ENCODE measurements around the gene PCAT7.
"Not testable (repeated sequence)": the region's sequence is repeated elsewhere in the genome, so short reads cannot be mapped to it uniquely, and the experiment has no call there.

The PCAT7 gene

DNA sequence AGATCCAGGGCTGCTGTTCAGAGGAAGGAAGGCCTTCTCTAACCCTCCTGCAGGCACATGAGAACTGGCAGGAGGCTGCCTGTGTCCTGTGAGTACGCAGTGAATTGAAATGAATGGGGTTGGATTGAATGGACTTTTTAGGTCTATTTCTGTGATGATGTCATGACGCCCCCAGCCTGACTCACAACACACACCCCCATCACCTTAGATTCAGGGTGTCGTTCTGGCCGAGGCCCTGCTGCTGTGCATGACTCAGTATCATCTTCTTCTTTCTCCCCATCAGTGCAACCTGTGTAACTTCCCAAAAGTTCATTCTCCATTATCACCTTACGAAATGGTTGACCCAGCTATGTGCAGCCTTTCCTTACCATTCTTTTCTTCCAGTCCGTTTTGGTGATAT, 5.4 kb downstream of the PCAT7 start:
- no peak for DNase-seq (ENCODE audit: low read depth in 2 of 2, low spot score in 1 of 2)

DNA sequence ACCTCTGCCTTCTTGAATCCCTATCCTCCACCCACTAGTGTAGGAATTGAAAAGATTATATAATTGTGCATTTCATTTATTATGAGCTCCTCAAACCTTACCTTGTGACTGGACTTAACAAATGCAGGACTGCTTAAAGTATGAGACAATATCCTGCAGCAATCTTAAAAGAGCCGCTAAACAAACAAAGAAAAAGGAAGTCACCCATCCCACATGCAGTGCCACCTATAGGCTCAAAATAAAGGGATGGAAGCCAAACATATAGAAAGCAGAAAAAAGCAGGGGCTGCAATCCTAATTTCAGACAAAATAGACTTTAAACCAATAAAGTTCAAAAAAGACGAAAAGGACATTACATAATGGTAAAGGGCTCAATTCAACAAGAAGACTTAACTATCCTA, 8.7 kb downstream of the PCAT7 start:
- DNase-seq (ENCODE audit: low read depth in 2 of 2, low spot score in 1 of 2) = no peak

DNA sequence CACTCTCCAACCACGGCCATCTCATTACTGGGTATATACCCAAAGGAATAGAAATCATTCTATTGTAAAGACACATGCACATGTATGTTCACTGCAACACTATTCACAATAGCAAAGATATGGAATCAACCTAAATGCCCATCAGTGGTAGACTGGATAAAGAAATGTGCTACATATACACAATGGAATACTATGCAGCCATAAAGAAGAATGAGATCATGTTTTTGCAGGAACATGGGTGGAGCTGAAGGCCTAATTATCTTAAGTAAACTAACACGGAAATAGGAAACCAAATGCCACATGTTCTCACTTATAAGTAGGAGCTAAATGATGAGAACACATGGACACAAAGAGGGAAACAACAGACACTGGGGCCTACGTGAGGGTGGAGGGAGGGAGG, 9.4 kb downstream of the PCAT7 start:
- DNase-seq (ENCODE audit: low read depth in 2 of 2, low spot score in 1 of 2) = not testable (repeated sequence)

DNA sequence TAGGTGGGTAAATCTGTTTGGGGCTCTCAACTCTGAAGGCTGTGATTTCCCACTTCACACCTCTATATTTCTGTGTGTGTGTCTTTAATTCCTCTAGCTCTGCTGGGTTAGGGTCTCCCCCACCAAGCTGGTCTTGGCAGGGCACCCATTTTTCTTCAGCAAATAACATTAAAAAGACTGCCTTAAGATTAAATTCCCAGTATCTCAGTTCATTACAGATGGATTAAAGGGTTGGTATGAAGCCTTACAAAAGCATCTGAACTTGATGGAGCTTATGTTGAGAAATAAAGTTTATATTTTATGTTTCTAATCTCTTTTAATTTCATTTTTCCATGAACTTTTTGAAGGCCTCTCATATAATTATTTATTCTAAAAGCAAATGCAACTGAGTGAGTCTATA, 11.7 kb downstream of the PCAT7 start:
- DNase-seq (ENCODE audit: low read depth in 2 of 2, low spot score in 1 of 2) = no peak

DNA sequence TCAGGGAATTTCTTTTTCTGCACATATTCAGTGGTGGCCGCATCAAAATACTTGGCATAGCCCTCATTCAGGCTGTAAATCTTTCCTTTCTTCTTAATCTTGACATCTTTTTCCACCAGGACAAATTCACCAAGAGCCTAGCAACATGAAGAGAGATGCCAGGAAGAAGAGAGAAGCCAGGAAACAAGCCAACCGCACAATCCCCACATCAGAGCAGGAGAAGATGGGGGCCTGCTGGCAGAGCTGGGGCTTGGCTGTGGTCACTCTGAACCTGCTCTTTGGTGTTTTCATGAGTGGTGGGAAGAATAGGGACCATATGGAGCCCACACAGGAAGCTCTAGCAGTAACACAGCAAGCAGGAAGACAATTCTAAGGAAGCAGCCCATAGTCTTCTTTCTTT, 12.4 kb downstream of the PCAT7 start:
- DNase-seq (ENCODE audit: low read depth in 2 of 2, low spot score in 1 of 2) = no peak

DNA sequence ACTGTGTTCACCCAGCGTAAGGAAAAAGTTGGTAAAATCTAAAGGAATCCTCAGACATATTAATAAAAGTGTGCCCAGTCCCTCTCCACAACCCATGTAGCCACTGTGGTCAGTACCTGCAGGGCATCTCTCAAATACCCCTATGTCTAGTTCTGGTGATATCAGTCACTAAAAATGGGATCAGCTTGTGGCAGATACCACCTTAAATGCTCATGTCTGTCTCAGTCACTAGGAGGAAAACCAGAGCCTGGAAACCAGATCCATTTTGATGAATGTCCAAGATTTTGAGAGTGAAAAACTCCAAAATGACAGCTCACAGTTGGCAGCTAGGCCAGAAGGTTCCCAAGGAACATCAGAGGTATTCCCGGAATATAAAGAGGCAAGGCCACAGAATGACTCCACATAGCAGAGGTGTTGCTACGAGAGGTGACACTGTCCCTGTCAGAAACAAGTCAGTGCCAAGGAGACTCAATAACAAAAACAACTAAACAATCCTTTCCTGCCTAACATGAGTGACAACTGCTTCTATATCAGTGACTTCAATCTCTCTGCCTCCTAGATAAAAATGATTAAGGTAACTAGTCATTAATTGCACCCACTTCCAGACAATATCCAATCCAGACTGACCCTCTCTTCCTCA, 13.5 kb downstream of the PCAT7 start:
- no peak for DNase-seq (ENCODE audit: low read depth in 2 of 2, low spot score in 1 of 2)

DNA sequence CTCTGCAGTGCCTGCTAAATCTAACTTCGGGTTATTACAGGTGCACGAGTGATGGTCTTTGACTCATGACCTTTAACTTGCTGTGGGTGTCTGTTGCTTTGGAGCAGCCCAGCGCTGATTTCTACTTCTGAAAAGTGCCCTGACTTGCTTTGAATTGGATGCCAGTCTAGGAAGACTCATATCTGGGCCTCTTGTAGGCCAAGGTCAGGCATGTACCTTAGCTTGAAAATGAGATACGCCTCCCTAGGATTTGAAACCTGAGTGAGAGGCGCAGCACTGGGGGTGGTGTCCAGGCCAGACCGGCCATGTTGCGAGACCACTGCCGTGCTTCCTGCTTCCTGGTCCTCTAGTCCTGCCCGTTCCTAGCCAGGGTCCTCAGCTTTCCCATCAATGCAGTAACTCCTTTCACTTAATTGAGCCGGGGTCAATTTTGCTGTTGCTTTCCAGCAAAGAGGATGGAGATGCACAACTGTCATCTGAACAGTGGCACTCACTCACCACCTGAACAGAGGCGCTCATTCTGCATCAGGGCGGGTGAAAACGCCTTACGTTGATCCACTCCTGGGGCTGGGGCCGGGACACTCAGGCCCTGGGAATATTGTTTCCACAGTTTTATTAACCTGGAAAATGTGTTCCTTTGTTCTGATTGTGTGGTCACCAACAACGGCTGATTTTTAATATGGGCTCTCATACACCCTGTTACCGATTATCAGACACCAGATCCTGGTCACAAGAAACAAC, 14.3 kb downstream of the PCAT7 start:
- no peak for DNase-seq (ENCODE audit: low read depth in 2 of 2, low spot score in 1 of 2)

DNA sequence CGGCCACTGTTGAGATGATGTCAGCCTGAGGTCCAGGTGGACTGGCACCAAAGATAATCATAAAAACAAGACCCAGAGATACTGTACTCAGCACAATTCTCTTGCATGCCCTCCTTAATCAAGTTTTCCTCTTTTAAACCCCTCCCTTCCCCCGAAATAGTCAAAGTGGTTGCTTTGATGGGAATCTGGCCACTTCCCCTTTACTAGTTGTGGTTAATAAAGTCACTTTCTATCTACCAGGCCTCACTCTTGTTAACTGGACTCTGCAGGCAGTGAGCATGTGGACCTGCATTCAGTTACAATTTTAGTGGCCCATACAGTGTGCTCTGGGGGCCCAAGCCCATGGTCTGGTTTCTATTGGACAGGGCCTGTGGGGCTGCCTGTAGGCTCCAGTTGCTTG, 21.2 kb downstream of the PCAT7 start:
- DNase-seq (ENCODE audit: low read depth in 2 of 2, low spot score in 1 of 2) = no peak

DNA sequence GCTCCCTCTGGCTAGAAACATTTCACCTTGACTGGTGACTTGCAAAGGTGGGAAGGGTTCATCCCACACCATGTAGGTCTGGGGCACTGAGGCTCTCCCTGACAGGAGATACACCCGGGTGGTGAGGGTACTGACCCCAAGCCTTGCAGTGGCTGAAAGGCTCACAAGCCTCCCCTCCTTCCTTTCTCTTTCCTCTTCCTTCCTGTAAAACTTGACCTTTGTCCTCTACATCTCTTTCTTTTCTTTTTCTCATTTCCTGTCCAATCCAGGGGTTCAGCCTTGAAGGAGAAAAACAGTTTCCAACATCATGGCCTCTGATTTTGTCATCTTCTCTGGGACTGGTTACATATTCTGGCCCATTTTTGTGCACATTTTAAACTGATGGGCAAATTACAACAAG, 22.2 kb downstream of the PCAT7 start:
- no peak for DNase-seq (ENCODE audit: low read depth in 2 of 2, low spot score in 1 of 2)

DNA sequence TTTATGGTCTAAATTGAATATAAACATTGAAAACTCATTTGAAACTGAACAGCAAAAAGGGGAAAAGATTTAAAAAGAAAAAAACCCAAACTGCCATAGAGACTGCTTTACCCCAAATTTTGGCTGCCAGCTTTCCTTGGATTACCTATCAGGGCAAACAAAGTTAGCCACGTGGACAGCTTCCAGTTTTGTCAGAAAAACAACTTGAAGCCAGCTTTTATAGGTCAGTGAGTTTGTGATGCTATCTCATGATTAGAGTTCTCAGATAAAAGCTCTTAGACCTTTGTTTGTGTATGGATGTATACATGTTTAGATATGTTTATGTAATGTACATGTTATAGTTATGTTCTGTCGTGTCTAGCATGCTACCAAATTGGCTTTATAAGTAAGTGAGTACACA, 22.7 kb downstream of the PCAT7 start:
- DNase-seq (ENCODE audit: low read depth in 2 of 2, low spot score in 1 of 2) = no peak

DNA sequence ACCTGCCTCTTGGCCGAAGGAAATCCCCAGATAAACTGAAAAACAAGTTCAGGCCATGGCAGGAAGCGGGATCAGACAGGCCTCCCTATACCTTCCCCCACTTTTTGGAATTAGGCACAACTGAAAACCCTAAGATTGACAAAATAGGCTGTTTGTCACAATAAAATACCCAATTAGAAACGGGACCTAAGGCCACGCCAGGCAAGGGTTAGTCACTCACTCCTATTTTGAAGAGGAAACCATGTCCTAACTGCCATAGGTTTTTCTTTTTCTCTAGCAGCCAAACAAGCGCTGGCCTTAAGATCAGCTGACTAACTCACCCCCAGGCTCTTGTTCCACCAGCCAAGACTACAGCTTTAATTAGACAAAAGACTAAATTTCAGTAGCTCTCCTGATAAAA, 26.8 kb downstream of the PCAT7 start:
- no peak for DNase-seq (ENCODE audit: low read depth in 2 of 2, low spot score in 1 of 2)

DNA sequence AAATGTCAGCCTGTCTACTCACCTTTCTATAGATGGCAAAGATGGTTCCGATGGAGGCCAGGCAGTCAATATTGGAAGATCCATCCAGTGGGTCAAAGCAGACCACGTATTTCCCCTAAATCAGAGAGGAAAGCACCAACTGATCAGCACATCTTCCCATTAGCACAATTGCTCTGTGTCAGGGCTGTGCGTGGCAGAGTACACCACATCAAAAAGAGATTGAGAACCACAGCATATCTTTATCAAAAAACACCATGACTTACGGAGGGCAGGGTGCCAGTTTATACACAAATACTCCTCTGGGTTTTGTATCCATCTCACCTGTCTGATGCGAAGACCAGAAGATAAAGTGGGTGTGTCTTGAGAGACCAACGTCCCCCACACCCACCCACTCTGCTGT, 29.7 kb downstream of the PCAT7 start:
- DNase-seq (ENCODE audit: low read depth in 2 of 2, low spot score in 1 of 2) = no peak

DNA sequence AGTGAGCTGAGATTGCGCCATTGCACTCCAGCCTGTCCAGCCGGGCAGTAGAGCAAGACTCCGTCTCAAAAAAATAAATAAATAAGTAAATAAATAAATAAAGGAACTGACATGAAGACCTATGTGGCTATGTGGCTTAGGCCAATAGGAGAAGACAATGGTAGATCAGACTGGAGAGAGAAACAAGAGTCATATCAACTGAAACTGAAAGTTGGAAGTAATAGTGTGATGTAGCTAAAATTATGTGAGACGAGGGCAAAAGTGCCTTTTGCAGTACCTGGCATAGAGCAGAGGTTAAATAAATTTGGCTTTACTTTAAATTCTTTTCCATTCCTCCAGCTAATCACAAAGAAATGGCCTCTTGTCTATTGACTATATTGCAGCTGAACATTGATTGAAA, 31.4 kb downstream of the PCAT7 start:
- DNase-seq (ENCODE audit: low read depth in 2 of 2, low spot score in 1 of 2) = no peak

DNA sequence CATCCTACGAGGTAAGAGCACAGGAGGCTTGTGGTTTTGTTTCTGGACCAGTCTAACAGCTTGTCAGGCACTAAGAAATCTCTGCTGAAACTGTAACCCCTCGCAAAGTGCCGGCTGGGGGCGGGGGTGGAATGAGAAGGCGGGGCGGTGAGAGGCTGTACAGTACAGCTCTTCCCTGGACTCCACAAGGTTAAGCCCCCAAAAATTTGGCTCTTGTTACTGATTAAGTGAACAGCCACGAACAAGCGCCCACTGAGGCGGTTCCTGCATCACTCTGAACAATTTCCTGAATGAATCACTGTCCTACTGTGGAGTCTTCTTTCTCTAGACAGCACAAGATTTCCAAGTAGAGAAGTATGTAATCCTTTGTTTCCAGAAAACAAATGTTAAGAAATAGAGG, 31.9 kb downstream of the PCAT7 start:
- DNase-seq (ENCODE audit: low read depth in 2 of 2, low spot score in 1 of 2) = no peak

DNA sequence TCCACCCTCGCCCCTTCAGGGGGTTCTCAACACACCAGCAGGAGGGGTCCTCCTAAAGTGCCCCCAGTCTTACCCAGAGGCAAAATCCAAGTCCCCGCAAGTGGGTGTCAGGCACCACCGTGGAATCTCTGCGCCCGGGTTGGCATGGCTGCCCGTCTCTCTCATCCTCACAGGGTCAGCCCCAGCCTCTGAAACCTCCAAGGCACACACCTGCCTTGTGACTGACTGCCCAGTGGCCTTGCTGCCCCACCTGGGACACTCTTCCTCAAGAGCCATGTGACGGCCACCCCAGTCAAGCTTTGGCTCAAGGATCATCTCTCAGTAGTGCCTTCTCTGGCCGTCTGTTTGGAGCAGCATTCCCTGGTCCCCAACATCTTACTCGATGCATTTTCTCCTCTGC, 33.8 kb downstream of the PCAT7 start:
- no peak for DNase-seq (ENCODE audit: low read depth in 2 of 2, low spot score in 1 of 2)

DNA sequence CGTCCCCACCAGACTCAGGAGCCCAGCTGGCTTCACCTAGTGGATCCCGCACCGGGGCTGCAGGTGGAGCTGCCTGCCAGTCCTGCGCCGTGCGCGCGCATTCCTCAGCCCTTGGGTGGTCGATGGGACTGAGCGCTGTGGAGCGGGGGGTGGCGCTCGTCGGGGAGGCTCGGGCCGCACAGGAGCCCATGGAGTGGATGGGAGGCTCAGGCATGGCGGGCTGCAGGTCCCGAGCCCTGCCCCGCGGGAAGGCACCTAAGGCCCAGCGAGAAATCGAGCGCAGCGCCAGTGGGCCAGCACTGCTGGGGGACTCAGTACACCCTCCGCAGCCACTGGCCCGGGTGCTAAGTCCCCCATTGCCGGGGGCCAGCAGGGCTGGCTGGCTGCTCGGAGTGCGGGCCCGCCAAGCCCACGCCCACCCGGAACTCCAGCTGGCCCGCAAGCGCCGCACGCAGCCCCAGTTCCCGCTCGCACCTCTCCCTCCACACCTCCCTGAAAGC, 36.2 kb downstream of the PCAT7 start:
- not testable (repeated sequence) for DNase-seq (ENCODE audit: low read depth in 2 of 2, low spot score in 1 of 2)

DNA sequence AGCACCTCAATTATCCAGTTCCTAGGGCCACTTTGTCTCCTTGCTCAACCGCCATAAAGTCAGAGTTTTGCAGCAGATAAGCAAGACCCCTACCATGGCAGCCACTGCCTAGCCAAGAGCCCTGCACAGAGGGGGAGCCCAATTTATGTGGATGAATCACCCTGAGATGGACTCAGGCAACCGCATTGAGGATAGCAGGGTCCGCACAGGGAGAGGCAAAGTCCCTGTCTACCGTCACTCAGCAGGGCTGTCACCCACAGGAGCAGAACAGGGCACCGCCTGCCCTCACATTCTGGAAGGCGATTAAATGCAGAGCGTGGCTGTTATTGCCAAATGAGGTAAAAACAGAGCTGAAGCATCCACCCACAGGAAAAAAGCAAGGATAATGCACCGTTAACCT, 37.0 kb downstream of the PCAT7 start:
- DNase-seq (ENCODE audit: low read depth in 2 of 2, low spot score in 1 of 2) = no peak

DNA sequence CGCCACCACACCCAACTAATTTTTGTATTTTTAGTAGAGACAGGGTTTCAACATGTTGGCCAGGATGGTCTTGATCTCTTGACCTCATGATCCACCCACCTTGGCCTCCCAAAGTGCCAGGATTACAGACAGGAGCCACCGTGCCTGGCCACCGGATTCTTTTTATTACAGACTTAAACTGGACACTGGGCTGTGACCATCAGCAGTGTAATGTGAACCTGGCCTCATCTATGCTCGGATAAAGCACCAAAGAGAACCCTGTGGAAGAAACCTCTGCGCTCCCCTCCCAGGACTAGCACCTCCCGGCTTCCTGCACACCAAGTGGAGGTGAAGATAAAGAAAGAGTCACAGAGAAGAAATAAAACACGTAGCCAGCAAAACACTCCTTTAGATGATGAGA, 37.8 kb downstream of the PCAT7 start:
- DNase-seq (ENCODE audit: low read depth in 2 of 2, low spot score in 1 of 2) = not testable (repeated sequence)

DNA sequence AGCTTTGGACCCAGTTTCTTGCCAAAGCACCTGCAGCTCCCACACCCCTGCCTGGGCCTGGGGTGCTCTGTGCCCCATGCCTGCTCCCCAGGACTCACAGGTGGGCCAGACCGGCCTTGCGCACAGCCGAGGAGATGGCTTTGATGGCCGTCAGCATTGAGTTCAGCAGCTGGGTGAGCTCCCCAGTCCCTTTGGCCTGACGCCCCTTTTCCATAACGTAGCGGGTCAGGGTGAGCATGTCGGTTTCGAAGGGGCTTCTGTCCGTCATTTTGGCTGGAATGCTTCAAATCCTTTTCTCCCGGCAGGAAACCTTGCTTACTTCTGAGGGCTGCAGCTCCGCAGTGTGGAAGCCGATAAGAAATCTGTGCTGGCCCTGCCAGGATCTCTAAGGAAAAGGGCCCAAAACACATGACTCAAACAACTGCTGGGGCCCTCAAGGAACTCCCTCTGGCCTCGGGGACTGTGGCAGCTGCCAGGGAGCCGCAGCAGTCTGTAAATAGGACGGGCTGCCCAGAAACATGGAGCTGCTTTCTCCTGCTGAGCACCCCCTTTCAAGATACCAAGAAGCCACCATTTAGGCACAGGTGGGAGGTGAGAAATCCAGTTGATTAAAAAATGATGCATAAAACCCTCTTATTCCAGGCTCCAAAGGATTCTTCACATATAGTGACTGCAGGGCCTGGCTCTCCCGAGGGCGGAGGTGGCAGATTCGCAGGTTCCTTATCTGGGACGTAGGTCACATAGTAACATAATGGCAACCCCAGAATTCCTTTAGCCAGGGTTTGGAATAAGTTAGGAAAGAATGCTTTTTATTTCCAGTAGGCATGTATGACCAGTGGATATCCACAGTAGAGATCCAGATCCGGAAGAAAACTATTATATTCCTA, 38.8 kb downstream of the PCAT7 start, which contains the start of gene FBP2:
Gene FBP2, minus strand, starts transcription at position 366 of the 887 bp plus-strand sequence. Its CDS starts 98 bp downstream, at position 268.
- DNase-seq (ENCODE audit: low read depth in 2 of 2, low spot score in 1 of 2) = no peak

DNA sequence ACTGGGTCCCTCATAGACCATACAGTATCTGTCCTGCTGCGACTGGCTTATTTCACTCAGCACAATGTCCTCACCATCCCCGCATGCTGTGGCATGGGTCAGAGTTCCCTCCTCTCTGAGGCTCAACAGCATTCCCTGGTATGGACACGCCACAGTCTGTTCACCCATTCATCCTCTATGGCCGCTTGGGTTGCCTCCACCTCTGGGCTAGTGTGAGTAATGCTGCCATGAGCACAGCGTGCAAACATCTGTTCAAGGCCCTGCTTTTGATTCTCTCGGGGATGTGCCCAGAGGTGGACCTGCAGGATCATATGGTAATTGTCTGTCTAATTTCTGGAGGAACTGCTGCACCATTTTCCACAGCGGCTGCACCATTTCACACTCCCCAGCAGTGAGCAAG, 44.2 kb downstream of the PCAT7 start:
- DNase-seq (ENCODE audit: low read depth in 2 of 2, low spot score in 1 of 2) = no peak

DNA sequence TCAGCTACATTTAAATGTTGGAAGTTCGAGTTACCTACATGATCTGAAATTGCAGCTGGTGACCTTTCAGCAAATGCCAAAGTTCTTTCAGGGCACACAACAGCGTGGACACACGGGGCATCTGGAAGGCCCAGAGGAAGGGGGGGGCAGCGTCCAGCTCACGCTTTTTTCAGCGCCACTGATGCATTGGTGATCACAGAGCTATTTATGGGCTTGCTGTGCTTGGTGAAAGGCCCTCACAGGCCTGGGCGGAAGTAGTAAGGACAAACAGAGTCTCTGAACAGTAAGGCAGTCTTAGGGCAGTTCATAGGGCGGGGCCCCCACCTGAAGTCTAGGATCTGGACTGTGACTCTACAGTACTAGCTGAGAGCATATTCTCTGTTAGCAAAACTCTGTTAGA, 45.4 kb downstream of the PCAT7 start:
- no peak for DNase-seq (ENCODE audit: low read depth in 2 of 2, low spot score in 1 of 2)

DNA sequence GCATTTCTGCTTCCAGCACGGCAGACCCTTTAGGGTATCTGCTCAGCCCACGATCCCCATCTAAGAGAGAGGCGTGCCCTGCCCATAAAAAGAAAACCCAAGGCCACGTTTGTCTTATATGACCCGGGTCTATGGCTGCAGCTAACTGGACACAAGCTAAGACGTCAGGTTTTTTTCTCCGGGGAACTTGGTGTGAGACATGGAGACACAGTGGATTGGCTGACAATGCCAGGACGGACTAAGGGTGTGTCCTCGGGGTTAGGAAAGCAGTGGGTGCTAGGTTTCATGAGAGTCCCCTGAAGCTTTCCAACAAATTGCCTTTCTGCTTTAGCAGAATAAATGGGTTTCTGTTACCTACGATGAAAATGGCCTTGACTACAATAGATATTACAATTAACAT, 45.8 kb downstream of the PCAT7 start:
- DNase-seq (ENCODE audit: low read depth in 2 of 2, low spot score in 1 of 2) = no peak

Measured in stimulated activated CD8-positive, alpha-beta memory T cell treated with anti-CD3 and anti-CD28 coated beads, Interleukin-4, amount 100 ng/mL, for 1 hour (primary cell).